Fibroblast of villous mesenchyme (primary cell): ENCODE measurements around the gene ZNF385B. TPM values are rescaled to one million over a fixed set of nuclear protein-coding genes. Genes with fewer than 3 reads are reported as not detected.
A peak's percentile ranks its signal among the peaks of the same experiment; 100 is the strongest.

Source experiments
- DNase-seq: peaks from one replicate; pipeline ENCODE4 v3.0.0-alpha.2; 2010; ENCODE audit warnings: low read depth
- H3K4me3 ChIP-seq: 2 replicates; pipeline ENCODE4 v1.5.1; 2011; ENCODE audit warnings: low read depth, mild to moderate bottlenecking, low read length
- total RNA-seq: library from RNA; depleted of rRNA; stranded (reverse); fragments of >200 nt; gene quantifications from 2 replicates; pipeline ENCODE4 v1.2.3, GENCODE V29; 2012
- TF ChIP-seq, protein P1 (sequence below): IDR thresholded peaks from 2 replicates; pipeline ENCODE4 v1.5.1; 2012; ENCODE audit warnings: low read depth, mild to moderate bottlenecking, low read length; ENCODE audit not compliant: insufficient read depth

ZNF385B gene
- not detected in 2 replicates for total RNA-seq

DNA sequence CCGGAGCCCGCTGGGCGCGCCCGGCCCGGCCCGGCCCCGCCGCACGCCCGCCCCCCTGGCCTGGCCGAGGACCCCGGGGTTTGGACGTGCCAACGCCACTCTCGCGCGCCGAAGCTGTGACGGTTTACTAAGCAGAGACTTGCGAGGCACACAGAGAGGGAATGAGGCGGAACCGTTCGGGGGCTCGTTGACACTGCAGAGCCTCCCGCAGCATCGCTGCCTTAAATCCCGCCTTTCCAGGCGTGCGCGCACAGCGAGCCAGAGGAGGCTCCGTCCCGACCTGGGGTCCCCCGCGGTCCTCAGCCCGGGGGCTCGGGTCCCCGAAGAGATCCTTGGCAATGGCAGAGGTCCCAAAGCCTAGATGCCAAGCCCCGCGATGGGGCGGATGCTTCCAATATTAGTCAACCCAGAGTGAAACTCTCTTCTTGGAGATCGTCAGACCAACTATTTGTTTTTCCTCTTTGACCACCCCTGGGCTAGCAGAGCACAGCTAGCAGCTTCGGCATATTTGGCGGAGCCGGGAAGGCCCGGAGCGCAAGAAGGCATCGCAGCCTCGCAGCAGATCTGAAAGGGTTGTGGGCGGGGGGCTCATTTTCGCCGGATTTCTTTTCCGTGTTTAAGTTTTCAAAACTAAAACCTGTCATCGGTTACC is at the start of gene ZNF385B:
Gene ZNF385B, minus strand, starts transcription at position 197 of the 652 bp plus-strand sequence.
- DNase-seq, result no peak
- H3K4me3 ChIP-seq, result peak within 1 kb of the TSS; percentile 45
- TF ChIP-seq, protein P1, sequence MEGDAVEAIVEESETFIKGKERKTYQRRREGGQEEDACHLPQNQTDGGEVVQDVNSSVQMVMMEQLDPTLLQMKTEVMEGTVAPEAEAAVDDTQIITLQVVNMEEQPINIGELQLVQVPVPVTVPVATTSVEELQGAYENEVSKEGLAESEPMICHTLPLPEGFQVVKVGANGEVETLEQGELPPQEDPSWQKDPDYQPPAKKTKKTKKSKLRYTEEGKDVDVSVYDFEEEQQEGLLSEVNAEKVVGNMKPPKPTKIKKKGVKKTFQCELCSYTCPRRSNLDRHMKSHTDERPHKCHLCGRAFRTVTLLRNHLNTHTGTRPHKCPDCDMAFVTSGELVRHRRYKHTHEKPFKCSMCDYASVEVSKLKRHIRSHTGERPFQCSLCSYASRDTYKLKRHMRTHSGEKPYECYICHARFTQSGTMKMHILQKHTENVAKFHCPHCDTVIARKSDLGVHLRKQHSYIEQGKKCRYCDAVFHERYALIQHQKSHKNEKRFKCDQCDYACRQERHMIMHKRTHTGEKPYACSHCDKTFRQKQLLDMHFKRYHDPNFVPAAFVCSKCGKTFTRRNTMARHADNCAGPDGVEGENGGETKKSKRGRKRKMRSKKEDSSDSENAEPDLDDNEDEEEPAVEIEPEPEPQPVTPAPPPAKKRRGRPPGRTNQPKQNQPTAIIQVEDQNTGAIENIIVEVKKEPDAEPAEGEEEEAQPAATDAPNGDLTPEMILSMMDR, result no peak

DNA sequence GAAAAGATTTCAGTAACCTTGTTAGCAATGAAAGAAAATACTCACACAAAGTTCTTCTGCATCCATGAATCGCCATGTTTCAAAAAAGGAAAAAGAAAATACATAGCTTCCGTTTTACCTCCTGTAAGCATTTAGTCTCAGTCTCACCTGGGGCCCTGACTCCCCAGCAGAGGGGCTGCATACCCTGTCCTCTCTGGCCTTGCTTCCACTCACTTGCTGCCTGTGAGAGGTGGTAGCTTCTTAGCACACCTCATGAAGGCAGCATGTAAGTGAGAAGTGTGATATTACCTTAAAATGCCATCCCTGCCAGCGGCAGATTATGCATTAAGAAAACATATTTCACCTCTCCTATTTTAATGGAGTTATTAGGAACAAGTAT is 49.3 kb upstream of the ZNF385B start:
- H3K4me3 ChIP-seq, result no peak overlapping the region
- no peak for DNase-seq
- TF ChIP-seq, protein P1, result no peak

DNA sequence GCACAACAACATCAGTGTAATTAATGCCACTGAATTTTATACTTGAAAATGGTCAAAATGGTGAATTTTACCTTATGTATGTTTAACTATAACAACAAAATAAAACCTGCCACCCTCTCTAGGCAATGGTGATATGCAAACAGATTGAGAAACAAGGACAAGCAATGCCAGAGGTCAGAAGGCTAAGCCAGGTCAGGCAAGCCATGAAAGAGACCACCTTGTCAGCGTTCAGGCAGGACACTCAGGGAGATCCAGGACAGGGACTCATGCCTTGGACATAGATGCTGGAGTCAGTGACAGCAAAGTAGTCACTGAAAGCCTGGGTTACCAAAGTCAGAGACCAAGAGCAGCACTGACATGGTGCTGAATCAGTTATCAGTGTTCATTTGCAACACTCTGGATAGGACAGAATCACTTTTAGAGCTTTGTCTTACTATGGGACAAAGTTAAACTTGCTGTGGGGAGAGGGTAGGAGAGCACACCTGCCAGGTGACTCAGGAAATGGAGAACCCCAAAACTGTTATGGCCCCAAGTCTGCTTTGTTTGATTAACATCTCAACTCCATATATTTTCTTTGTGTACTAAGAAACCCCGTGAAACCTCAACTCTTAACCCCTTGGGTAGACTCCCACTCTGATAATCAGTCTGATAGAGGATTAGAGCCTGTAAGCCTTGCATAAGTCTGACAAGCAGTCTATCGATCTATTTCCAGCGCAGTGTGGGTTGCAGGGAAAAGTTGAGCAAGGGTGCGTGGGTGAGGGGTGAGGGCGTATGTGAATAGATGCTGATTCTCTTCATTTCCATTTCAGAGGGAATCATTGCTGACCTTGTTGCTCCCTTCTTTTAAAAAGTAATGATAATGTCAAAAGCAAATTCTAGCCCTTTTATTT is 48.7 kb upstream of the ZNF385B start:
- no peak for DNase-seq
- no peak overlapping the region for H3K4me3 ChIP-seq

DNA sequence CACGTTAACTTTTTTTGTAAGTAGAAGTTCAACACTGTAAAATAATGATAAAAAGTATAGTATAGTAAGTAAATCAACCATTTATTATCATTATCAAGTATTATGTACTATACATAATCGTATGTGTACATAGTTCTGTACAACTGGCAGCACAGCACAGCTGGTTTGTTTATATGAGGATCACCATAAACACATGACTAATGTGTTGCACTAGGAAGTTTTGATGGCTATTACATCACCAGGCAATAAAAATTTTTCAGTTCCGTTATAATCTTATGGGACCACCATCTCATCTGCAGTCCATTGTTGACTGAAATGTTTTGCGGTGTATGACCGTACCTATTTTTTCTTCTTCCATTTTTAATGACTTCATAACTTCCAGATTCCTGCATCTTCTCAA is 39.2 kb upstream of the ZNF385B start:
- TF ChIP-seq, protein P1, result no peak
- peak; percentile 71 for DNase-seq
- H3K4me3 ChIP-seq, result no peak overlapping the region

More for the DNA sequence above, 48.7 kb upstream of the ZNF385B start:
- TF ChIP-seq, protein P1, result no peak

DNA sequence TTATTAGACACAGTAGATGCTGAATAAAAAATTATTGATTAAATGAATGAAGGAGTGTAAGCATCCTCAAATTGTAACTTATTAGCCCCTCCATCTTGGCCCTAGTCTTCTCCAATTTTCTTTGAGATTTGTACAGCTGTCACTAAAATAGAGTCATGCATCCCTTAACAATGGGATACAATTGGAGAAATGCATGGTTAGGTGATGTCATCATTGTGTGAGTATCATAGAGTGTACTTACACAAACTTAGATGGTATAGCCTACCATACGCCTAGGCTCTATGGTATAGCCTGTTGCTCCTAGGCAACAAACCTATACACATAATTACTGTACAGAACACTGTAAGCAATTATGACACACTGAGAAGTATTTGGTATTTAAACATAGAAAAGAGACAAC is 38.3 kb upstream of the ZNF385B start:
- H3K4me3 ChIP-seq, result no peak overlapping the region
- no peak for DNase-seq
- TF ChIP-seq, protein P1, result no peak

DNA sequence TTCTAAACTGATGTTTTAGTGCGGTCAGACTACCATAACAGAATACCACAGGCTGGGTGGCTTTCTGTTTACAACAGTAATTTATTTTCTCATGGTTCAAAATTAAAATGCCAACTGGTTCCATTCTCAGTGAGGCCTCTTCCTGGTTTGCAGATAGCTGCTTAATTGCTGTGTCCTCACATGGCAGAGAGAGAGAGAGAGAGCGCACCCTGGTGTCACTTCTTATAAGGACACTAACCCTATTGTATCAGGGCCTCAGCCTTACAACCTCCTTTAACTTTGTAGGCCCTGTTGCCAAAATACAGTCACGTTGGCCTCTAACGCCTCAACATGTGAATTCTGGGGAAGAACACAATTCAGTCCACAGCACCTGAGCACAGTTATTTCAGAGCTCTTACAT is 37.5 kb upstream of the ZNF385B start:
- no peak overlapping the region for H3K4me3 ChIP-seq
- TF ChIP-seq, protein P1, result peak; percentile 53
- DNase-seq, result peak; percentile 38
